NCI-H2107 (cell line): ENCODE measurements around the gene OPCML.

Source experiments
- DNase-seq: peaks from one replicate; lab custom pipeline; 2025; lab: John Stamatoyannopoulos, UW

OPCML gene

DNA sequence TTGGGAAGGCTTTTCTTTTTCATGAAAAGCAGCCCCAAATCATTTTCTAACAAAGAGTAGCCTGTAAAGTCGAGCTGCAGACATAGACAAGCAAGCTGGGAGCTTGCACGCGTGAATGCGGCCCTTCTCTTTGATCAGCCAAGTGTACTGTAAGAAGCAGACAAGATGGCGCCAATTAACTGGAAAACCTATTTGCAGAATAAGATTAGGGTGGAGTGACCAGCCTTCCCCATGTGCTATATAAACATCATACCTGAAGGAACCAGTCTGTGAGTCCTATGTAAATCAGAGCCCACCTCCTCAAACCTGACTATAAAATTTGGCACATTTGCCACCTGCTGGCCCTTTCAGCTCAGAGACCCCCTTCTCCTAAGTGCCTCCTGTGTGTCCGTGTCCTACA lies 982.7 kb downstream of the OPCML start:
- no peak for DNase-seq

DNA sequence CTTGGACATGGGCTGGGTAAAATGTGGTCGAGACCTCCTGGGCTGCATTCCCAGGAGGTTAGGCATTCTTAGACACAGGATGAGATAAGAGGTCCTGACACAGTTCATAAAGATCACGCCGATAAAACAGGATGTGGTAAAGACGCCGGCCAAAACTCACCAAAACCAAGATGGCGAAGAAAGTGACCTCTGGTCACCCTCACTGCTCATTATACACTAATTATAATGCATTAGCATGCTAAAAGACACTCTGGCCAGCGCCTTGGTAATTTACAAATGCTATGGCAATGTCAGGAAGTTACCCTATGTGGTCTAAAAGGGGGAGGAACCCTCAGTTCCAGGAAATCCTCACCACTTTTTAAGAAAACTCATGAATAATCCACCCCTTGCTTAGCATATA lies 983.3 kb downstream of the OPCML start:
- DNase-seq = no peak

DNA sequence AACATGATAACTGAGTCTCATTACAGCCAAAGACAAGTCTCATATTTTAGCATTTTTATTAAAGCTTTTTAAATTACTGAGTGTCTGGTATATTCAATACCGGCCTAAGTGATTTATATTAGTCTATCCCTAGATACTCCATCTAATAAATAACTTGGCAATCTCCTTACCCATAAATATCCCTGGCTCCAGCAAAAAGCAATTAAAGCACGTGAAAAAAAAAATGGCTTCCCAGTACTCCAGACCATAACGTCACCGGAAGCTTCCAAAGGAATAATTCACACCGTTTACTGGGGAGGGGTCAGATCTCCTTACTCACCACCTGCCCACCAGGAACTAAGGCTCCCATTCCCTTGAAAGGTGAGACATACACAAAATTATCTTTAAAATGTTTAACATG lies 988.3 kb downstream of the OPCML start:
- no peak for DNase-seq

DNA sequence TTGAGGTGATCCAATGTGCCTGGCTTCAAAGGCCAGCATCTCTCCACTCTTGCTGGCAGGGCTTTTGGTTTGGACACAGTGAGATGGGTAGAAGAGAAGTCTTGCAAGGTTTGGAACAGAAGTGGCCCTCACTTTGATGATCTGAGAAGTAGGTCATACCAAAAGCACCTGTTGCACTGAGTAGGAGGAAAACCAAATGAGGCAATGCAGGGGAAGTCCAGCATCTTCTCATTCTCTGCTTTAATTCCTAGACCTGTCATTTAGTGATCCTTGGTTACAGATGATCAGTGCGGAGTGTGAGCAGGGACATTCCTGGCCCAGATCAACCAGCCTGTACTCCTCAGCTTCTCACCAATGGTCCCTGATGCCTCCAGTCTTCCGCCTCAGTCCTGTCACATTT lies 990.5 kb downstream of the OPCML start:
- DNase-seq = no peak

DNA sequence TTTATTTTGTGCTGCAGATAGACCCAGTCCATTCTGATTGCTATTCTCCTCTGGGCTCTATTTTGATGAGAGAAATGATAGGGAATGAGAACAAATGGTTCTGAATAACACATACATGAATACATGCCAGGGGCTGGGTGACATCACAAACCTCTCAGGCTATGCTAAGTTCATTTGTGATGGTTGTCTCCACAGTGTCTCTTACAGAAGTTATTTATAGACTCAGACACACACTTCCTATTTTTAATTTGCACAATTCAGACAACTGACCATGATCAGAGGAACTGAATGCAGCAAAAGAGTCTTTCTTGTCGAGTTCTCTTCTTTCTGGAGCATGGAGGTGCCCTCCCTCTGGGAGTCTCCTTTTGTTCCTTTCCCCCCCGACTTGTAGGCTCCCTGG lies 991.7 kb downstream of the OPCML start:
- no peak for DNase-seq

DNA sequence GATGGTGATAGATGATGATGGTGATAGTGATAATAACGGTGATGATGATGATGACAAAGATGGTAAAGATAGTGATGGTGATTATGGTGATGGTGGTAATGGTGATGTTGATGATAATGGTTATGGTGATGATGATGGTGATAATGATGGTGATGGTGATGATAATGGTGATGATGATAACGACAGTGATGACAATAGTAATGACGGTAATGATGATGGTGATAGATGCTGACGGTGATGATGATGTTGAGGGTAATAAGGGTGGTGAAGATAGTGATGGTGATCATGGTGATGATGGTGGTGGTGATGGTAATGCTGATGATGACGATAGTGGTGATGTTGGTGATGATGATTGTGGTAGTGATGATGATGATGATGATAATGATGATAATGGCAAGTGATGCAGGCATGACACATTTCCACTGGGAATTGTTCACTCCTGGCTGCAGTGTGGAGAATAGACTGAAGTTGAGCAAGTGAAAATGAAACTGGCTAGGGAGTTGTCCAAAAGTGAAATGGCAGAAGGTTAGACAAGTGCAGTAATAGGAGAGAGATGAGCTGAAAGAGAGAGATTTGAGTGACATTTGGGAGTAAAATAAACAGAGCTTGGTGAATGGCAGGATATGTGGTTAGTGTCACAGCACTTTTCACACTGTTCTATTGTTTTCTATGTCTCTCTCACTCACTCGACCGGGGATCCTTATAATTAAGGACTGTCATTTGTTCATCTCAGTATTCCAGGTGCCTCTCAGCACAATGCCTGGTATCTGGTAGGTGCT lies 992.5 kb downstream of the OPCML start:
- DNase-seq = no peak

DNA sequence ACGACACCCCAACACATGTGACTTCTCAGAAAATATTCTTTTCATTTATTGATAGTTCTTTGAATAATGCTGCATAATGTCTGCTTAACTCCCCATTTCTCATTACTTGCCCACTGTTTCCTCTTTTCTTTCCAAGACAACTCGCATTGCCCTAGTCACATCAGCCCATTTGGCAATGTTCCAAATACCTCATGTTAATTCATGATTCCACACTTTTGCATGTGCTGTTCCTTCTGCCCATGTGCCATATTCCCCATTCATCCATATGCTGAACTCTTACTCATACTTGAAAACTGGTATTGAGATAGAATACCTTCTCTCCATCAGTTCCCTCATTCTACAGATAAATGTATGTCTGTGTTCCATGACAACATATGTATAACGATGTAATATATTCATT lies 993.7 kb downstream of the OPCML start:
- DNase-seq = no peak

DNA sequence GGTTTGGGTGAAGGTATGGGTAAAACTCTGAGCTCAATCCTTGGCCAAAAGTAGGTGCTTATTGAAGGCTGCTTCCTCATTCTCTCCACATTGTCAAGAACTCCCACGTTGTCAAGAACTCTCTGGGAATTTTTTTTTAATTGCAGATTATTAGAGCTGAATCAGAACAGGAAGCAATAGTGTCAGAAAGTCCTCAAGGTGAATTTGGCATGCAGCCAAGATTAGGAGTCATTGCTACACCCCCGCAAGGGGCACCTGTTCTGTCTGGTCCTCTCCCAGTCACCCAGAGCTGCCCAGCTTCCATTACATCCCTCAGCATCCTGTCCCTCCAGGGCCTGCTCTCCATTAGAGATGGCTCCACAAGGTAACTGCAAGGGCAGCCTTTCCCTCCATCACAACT lies 996.5 kb downstream of the OPCML start:
- DNase-seq = no peak

DNA sequence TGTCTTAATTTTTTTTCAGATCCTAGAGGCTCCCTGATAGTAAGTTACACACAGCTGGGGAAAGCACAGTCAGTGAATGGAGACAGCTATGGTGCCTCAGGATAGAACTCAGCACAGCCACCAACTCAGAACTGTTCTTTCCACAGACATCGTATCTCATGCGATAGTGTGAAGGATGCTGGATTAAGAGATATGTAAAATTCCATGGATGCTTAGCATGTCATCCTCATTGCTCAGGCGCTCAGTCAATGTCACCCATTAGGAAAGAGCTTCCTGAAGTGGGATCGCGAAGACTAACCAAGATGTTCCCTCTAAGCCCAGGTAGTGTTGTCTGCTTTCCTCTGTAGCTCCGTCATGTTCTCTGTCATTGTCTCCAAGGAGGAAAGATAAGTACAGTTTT lies 1000.4 kb downstream of the OPCML start:
- DNase-seq = no peak

DNA sequence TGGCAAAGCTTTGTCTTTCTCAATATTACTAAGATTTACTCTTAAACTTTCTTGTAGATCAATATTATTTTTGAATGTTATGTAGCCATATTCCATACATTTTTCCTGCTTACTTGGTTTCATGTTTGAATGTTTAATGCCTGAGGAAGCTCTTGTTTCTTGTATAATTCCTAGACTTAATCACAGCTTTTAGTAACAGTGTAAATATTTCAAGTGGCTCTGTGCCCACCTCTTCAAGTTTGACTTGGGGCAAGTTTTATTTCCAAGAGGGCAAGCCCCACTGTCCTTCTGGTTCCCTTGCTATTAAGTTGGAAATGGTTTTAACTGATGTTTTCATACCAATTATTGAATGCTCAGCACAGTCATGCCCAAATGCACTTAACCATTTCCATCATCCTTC lies 1004.1 kb downstream of the OPCML start:
- no peak for DNase-seq

DNA sequence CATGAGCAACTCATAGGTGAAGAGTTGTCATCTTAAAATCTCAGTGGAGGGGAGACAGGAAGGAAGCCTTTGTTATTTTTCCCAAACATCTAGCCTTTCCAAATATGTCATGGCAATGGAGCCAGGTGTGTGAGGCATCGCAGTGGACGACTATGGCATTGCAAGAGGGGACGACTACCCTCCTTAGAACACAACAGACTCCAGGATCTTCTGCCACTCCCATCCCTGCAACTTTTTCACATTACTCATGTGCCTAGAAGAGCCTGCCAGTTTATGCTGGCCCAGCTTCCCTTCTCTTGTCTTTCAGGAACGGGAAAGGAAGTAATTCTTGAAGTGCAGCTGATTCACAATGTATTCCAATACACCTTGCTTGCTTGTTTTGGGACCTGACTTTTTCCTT lies 1008.4 kb downstream of the OPCML start:
- DNase-seq = no peak

DNA sequence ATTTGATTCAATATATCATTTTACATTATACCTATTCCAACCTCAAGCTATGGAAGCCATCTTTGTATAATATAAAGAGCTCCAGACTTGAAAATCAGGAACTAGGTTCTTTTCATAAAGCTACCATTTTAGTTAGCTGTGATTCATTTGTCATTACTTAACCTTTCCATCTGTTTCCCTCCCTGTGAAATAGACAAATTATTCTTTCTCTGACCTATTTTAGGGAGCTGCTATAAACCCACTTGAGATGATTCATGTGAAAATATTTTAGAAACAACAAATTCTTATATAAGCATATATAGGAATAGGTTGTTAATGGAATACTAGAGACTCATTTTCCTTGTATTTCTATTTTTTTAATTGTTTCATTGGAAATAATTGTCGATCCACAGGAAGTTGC lies 1012.1 kb downstream of the OPCML start:
- DNase-seq = no peak

DNA sequence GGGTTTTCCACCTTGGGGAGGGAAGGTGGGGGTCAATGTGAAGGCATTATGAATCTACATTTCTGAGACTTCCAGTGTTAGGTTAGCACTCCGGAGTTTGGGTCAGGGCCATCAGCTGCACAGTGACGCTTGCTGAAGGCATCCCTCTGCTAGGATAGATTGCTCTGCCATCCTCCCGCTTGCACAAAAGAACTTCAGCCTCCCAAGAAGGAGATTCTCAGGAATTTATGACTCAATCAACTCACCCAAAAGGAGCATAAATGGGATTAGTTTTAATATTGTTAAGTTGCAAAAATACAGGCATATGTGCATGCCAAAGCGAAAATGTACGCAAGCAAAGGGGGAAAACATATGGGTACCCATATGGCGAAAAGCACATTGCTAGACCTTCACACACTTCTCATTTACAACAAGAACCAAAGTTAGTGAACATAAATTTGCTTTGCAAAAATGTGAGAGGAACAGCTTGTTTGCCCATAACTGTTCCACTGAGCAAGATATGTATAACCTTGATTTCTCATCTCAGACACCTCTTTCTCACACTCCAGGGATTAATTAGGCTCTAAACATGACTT lies 1013.0 kb downstream of the OPCML start:
- DNase-seq = no peak

DNA sequence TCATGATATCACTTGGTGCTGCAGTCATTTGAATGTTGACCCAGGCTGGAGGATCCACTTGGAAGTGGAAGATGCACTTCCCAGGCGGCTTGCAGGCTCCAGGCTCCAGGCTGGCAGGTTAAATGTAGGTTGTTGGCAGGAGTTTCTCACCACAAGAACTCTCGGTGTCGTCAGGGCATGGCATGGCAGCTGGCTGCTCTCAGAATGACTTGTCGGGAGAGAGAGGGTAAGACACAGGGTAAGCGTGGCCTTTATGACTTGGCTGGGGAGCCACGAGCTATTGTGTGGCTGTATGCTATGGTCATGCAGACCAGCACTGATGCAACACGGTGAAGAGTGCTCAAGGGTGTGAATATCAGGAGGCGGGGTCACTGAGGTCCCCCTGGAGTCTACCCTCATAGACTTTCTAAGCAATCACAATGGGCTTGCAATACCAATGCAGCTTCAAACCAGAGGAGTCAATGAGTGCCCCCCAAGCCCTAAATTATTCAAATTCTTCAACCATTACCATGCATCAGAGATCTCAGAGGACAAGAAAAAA lies 1027.7 kb downstream of the OPCML start:
- no peak for DNase-seq

DNA sequence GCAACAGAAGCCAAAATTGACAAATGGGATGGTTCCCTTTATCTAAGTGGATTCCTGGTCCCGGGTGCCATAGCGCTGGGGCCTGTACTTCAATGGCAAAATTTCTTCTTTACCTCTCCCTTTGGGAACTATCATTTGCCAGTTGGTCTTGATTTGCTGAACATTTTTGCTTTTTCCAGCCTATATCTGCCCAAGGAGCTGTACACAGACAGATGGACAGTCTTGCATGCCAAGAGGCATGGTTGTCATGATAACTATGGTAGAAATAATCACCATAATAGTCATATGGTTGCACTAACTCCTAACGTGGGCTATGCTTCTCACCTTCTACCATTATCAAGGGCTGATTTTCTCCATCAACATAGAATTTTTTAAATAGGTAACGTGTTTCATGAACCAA lies 1030.9 kb downstream of the OPCML start:
- no peak for DNase-seq

DNA sequence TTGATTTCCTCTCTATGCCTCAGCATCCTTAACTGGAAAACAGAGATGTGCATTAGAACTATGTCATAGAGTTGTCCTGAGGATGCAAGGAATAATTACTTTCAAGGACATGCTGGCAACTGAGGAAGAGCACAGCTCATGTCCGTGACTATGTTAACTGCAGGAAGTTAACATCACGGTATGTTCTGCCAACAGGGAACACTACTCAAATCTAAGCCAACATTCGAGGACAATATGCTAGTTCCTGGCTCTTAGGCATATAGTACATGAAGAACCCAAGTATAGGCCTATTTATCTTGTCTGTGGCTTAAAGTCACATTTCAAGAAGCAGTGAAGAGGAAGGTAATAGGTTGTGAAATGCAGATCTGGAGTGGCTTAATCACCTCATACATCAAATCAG lies 1032.6 kb downstream of the OPCML start:
- DNase-seq = no peak

DNA sequence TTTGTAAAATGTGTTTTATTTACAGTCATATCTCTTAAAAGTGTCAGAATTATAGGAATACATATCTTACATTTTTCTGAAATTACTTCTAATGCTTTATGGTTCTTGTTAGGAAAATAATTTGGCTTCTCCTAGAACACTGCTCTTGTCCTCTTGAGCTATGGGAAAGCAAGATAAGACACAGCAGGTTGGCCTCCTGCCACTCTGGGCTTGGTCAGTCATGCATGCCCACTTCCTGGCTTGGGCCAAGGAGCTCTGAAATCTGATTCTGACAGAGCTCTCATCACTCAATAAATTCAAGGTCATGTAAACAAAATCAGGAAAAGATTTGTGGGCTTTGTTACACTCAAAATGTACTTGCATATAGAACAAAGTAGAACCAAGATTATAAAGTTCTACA lies 1036.0 kb downstream of the OPCML start:
- no peak for DNase-seq

DNA sequence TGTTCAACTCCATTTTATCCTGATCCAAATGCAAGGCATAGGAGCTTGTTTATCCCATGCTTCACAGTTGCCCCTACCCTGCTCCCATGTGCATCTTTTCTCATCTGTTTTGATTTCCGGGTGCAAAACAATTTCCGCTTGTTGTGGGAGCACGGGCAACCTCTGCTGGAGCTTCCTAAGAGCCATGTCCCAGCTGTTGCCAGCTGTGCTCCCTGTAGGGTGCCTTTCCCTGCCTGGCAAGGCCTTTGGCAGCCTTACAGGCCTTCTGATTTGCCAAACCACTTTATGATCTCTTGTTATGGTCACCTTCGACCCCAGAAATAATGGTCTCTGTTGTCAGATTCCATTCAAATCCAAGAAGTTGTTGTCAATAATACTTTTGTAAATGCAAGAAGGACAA lies 1038.5 kb downstream of the OPCML start:
- no peak for DNase-seq

DNA sequence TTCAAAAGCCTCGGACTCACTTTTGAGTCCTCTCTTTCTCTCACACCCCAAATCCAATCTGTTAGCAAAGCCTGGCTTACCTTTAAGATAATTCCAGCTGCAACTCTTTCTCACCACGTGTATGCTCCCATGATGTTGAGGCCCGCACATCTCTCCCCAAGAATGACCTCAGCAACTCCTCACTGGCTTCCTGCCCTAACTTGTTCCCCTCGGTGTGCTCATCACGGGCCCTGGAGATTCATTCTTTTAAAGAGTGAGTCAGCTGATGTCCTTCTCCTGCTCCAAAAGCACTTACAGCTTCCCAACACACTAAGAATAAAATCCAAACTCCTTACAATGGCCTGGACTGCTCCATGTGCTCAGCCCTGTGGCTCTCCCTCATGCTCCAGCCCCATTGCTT lies 1041.3 kb downstream of the OPCML start:
- no peak for DNase-seq

DNA sequence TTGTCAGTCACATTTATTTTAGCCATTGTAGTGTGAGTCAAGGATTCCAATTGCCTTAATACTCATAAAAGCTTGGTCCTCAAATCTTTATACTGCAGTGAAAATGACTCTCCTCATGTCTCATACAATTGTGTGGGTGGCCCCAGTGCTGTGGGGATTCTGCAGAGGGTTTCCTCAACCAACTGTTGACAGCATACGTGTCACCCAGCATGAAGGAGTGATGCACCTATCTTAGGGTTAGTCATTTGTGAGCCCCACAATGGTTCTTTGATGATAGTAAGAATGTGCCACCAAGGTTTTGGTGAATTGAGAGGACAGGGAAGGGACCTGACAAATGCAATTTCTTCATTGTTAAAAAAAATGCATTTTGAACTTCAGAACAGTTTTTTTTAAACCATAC lies 1046.2 kb downstream of the OPCML start:
- no peak for DNase-seq

DNA sequence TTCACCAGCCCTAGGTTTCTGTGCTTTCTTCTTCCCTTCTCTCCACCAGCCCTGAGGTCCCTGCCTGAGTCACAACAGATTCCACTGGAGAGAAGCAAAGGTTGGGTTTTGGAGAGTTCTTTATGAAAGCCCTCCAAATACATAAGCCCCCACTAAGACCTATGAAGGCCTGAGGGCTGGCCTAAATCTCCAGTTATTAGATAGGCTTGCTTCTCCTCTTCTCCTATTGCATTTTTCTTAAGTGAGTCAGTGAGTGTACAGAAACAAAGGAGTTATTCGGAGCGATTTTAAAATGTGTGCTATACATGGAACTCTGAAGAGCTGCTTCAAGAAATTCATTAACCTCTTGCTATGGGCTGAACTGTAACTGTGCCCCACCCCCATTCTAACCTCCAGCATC lies 1057.3 kb downstream of the OPCML start:
- DNase-seq = no peak

DNA sequence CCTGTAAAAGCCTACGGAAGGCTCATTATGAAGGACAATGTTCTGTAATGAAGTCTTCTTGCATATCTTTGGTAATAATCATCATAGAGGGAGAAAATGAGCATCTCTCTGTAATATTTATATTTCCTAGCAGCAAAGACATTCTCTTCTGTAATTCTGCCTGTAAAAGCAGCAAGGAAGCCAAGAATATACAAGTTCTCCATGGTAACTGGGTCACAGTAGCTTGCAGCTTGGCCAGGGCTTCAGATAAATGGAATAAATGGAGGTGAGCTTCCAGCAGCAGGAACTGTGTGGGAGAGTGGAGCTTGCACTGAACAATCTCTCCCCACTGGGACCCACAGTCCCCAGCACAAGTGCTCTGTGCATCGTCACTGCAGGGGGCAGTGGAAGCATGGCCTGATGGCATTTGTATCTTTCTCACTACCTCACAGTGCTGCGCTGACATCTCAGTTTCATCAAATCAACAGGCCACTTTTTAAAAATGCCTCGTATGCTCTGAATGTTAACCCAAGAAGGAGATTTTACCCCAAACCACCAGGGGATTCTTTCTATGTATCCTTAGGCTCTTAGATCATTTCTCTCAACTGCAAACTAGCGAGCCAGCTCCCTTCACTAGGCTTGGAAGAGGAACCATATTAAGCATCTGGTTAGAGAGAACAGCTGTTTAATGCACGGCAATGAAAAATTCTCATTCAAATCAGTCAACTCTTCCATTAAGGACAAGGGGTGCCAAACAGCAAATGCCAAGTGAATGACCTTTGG lies 1059.7 kb downstream of the OPCML start:
- DNase-seq = no peak

DNA sequence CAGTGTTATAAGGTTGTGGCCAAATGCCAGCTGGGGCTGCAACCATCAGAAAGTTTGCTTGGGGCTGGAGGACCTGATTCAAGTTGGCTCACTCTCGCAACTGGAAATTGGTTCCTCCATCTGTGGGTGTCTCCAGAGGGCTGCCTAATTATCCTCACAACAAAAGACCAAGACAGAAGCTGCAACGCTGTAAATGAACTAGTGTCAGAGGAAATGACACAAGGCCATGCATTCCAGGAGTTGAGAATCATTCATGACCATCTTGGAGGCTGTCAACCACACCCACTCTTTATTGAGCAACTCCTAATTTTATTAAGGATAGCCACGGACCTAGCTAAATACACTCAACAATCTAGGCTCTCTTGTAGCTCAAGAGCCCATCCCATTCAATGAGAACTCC lies 1060.8 kb downstream of the OPCML start:
- DNase-seq = no peak
